Ectodermal cell (in vitro differentiated cells): ENCODE data around the gene RSPO4.

Experiments
- H3K27ac ChIP-seq: 2 replicates; pipeline ENCODE4 v1.7.0; 2013; ENCODE audit warnings: mild to moderate bottlenecking, low read depth, low read length; ENCODE audit not compliant: insufficient read depth, poor library complexity, severe bottlenecking
- H3K27me3 ChIP-seq: 2 replicates; pipeline ENCODE4 v1.7.0; 2013; ENCODE audit warnings: mild to moderate bottlenecking, low read length; ENCODE audit not compliant: insufficient read depth, control insufficient read depth, poor library complexity, severe bottlenecking
- H3K36me3 ChIP-seq: one replicate; pipeline ENCODE4 v1.7.0; 2013; ENCODE audit warnings: low read length; ENCODE audit not compliant: control insufficient read depth, insufficient read depth
- H3K4me1 ChIP-seq: one replicate; pipeline ENCODE4 v1.7.0; 2013; ENCODE audit warnings: low read length; ENCODE audit not compliant: control insufficient read depth, insufficient read depth
- H3K4me3 ChIP-seq: 2 replicates; pipeline ENCODE4 v1.7.0; 2013; ENCODE audit warnings: low read depth, low read length, control low read depth; ENCODE audit not compliant: insufficient read depth
- H3K9me3 ChIP-seq: 2 replicates; pipeline ENCODE4 v1.7.0; 2013; ENCODE audit warnings: mild to moderate bottlenecking, low read length, moderate library complexity; ENCODE audit not compliant: control insufficient read depth
- WGBS, 2 experiments: methylation state at CpG; one replicate each; pipeline ENCODE4 v1.1.7; 2013; ENCODE audit warnings: missing lambda C conversion rate in 2 of 2; 5-methylcytosine and 5-hydroxymethylcytosine counted together

RSPO4 gene

GRCh38 chr20:945841-946240, 56.3 kb downstream of the RSPO4 start:
- H3K27ac ChIP-seq: no peak overlapping the region
- WGBS, 2 experiments: 94 to 95% methylated on average over 13 of the region's 13 CpGs
- H3K9me3 ChIP-seq: no peaks in the 10 kb centered on the region
- peaks cover 8% of the 10 kb centered on the region for H3K4me1 ChIP-seq
- H3K36me3 ChIP-seq: no peaks in the 10 kb centered on the region
- no peak overlapping the region for H3K4me3 ChIP-seq
- no peaks in the 10 kb centered on the region for H3K27me3 ChIP-seq

- Histone ChIP-seq H3K9me3 (no peaks in the 10 kb centered on the region), H3K36me3 (no peaks in the 10 kb centered on the region), H3K27ac (no peak overlapping the region), H3K27me3 (no peaks in the 10 kb centered on the region), H3K4me3 (no peak overlapping the region), H3K4me1 (peaks cover 8% of the 10 kb centered on the region)
- WGBS, 2 experiments: 76 to 79% methylated on average over 13 of the region's 13 CpGs
These were observed 57.2 kb downstream of the RSPO4 start for GRCh38 chr20:944774-945410.

GRCh38 chr20:944148-944547, 58.0 kb downstream of the RSPO4 start:
- 77 to 79% methylated on average over 9 of the region's 9 CpGs for WGBS, 2 experiments
- no peaks in the 10 kb centered on the region for H3K27me3 ChIP-seq
- peaks cover 8% of the 10 kb centered on the region for H3K4me1 ChIP-seq
- H3K36me3 ChIP-seq: no peaks in the 10 kb centered on the region
- H3K4me3 ChIP-seq: no peak overlapping the region
- no peak overlapping the region for H3K27ac ChIP-seq
- no peaks in the 10 kb centered on the region for H3K9me3 ChIP-seq

- H3K9me3 ChIP-seq: no peaks in the 10 kb centered on the region
- H3K4me1 ChIP-seq: peaks cover 8% of the 10 kb centered on the region
- WGBS, 2 experiments: 87 to 90% methylated on average over 7 of the region's 7 CpGs
- no peak overlapping the region for H3K27ac ChIP-seq
- H3K36me3 ChIP-seq: no peaks in the 10 kb centered on the region
- no peaks in the 10 kb centered on the region for H3K27me3 ChIP-seq
- no peak overlapping the region for H3K4me3 ChIP-seq
These were observed 59.5 kb downstream of the RSPO4 start for GRCh38 chr20:942611-943010.

GRCh38 chr20:940926-941325, 61.2 kb downstream of the RSPO4 start:
- Histone ChIP-seq H3K27ac (no peak overlapping the region), H3K36me3 (no peaks in the 10 kb centered on the region), H3K27me3 (no peaks in the 10 kb centered on the region), H3K9me3 (no peaks in the 10 kb centered on the region), H3K4me3 (no peak overlapping the region), H3K4me1 (peaks cover 8% of the 10 kb centered on the region)
- WGBS, 2 experiments: 91 to 96% methylated on average over 5 of the region's 5 CpGs

DNA sequence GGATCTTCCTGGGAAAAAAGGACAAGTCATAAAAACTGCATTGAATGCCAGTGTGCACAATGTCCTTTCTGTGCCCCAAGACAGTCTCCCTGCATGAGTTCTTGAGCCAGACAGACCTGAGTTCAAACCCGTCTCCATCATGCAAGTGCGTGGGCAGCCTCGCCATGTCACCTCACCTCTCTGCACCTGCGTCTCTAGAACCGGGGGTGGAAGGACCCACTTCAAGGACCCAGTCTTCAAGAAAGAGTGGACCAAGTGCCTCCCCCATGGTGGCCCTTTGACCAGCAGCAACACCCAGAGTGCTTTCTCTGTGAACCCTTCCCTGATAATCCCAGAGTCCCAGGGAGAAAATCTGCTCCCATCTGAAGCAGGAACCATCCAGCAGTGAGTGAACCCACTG, 62.5 kb downstream of the RSPO4 start:
- Histone ChIP-seq H3K4me3 (no peak overlapping the region), H3K27me3 (no peaks in the 10 kb centered on the region), H3K9me3 (no peaks in the 10 kb centered on the region), H3K27ac (no peak overlapping the region), H3K4me1 (peaks cover 3% of the 10 kb centered on the region), H3K36me3 (no peaks in the 10 kb centered on the region)
- WGBS, 2 experiments: 95 to 96% methylated on average over 5 of the region's 5 CpGs

DNA sequence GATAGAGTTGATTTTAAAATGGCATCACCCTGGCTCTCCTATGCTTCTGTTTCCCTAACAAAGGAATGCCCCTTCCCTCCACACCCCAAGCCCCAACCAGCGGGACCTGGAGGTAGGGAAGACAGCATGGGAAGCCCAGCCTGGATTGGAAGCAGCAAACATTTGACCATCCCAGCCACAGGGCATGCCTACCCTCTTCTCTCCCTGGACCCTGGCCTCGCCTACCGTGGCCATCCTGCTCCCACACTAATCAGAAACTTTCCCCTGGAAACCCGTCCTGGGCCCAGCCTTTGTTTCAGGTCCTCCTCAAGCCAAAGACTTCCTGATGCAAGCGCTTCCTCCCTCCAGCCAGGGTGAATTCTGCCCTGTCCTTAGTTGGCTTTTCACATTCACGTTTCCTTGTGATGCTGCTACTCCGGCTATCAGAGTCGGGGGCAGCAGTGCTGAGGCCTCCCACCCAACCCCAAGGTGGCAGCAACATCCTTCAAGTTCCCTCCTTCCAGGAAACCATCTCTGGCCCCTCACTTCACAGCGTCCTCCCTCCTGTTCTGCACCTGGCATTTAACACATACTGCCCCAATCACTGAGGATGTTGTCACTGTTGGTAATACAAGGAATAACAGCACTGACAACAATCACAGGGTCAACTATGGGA, 67.8 kb downstream of the RSPO4 start:
- no peaks in the 10 kb centered on the region for H3K4me1 ChIP-seq
- no peak overlapping the region for H3K4me3 ChIP-seq
- H3K9me3 ChIP-seq: no peaks in the 10 kb centered on the region
- no peaks in the 10 kb centered on the region for H3K36me3 ChIP-seq
- no peaks in the 10 kb centered on the region for H3K27me3 ChIP-seq
- no peak overlapping the region for H3K27ac ChIP-seq
- 59% methylated on average over 9 of the region's 9 CpGs for WGBS, 2 experiments

GRCh38 chr20:933029-933428, 69.1 kb downstream of the RSPO4 start:
- WGBS, 2 experiments: 88 to 89% methylated on average over 1 of the region's 2 CpGs
- H3K27me3 ChIP-seq: no peaks in the 10 kb centered on the region
- no peak overlapping the region for H3K4me3 ChIP-seq
- H3K27ac ChIP-seq: no peak overlapping the region
- no peaks in the 10 kb centered on the region for H3K4me1 ChIP-seq
- no peaks in the 10 kb centered on the region for H3K9me3 ChIP-seq
- no peaks in the 10 kb centered on the region for H3K36me3 ChIP-seq

DNA sequence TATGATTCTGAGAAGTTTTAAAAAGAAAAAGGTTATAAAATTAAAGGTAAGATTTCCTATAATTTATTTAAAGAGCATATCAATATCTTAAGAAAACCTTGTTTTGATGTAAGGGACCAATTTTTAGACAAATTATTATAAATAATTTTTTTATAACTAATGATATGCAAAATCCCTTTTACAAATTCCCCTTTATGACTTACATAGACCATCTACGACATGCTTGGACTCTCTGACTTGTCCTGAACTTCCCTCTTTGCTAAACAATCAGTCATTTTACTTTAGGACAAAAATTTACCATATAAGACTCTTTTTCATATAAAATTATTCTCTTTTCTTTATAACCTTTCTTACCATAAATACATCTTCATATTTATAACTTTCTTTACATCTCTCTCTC, 70.7 kb downstream of the RSPO4 start:
- 0% methylated on average over 1 of the region's 1 CpG for WGBS, 2 experiments
- H3K9me3 ChIP-seq: no peaks in the 10 kb centered on the region

DNA sequence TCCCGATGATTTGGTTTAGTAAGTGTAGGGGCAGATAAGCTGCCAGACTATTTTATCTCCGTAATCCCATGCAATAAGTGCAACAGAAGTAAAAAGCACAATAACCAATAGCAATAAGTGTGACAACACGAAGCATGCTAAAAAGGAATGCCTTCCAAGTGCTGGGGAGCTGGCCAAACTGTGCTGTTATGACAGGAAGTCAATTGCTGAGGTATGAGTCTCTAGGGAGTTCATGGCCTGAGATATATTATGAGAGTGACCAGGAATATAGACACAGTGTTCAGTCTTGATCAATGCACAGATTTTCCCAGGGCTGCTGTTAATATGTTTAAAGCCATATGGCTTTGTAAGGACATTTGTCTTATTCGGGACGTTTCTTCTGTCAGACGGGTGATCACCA, 75.4 kb downstream of the RSPO4 start:
- Histone ChIP-seq H3K4me1 (no peaks in the 10 kb centered on the region), H3K27ac (no peak overlapping the region), H3K36me3 (no peaks in the 10 kb centered on the region), H3K27me3 (no peaks in the 10 kb centered on the region), H3K9me3 (no peaks in the 10 kb centered on the region), H3K4me3 (no peak overlapping the region)
- 90 to 92% methylated on average over 6 of the region's 6 CpGs for WGBS, 2 experiments

More for the DNA sequence above, 70.7 kb downstream of the RSPO4 start:
- Histone ChIP-seq H3K36me3 (no peaks in the 10 kb centered on the region), H3K4me3 (no peak overlapping the region), H3K27me3 (no peaks in the 10 kb centered on the region), H3K27ac (no peak overlapping the region), H3K4me1 (no peaks in the 10 kb centered on the region)
